ENCODE measurements around the gene OR1F1.

GRCh38 chr16:3243882-3244281, 55.9 kb downstream of the OR1F1 start:
- TF ChIP-seq, protein P1, sequence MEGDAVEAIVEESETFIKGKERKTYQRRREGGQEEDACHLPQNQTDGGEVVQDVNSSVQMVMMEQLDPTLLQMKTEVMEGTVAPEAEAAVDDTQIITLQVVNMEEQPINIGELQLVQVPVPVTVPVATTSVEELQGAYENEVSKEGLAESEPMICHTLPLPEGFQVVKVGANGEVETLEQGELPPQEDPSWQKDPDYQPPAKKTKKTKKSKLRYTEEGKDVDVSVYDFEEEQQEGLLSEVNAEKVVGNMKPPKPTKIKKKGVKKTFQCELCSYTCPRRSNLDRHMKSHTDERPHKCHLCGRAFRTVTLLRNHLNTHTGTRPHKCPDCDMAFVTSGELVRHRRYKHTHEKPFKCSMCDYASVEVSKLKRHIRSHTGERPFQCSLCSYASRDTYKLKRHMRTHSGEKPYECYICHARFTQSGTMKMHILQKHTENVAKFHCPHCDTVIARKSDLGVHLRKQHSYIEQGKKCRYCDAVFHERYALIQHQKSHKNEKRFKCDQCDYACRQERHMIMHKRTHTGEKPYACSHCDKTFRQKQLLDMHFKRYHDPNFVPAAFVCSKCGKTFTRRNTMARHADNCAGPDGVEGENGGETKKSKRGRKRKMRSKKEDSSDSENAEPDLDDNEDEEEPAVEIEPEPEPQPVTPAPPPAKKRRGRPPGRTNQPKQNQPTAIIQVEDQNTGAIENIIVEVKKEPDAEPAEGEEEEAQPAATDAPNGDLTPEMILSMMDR (IDR thresholded peaks at IDR 0.05), result no peak
- no peak for TF ChIP-seq POLR2A (IDR thresholded peaks at IDR 0.05)
